ENCODE measurements around the gene LIMS4. TPM values are rescaled to one million over a fixed set of nuclear protein-coding genes. Genes with fewer than 3 reads are reported as not detected.

The LIMS4 gene
- total RNA-seq, 1 donor from 2014 or later, result 4.5 TPM

Other genes starting within 250 kb of the LIMS4 start
- gene RGPD6, start 104.4 kb upstream of the LIMS4 start, total RNA-seq, result 33.7 TPM
- 0.83 TPM for gene BUB1, start 205.2 kb upstream of the LIMS4 start, total RNA-seq